Activated T-helper 1 cell treated with anti-CD3 and anti-CD28 coated beads, Interleukin-12 subunit alpha, Interleukin-12 subunit beta, Interleukin-2, Interleukin-4 antibody, amounts not matched to agents 30 ng/mL and 10 ng/mL and 1 ng/mL, durations not matched to agents 14 hours and 24 hours and 36 hours (primary cell): ENCODE measurements around the gene CCL17. TPM values are rescaled to one million over a fixed set of nuclear protein-coding genes. Genes with fewer than 3 reads are reported as not detected.

Experiments
- DNase-seq: peaks from one replicate; pipeline ENCODE4 v3.0.0; 2021; ENCODE audit warnings: low spot score
- H3K27ac Mint-ChIP-seq: one replicate; pipeline ENCODE4 v1.8.0; 2021; ENCODE audit warnings: mild to moderate bottlenecking, mixed read lengths
- H3K27me3 Mint-ChIP-seq: one replicate; pipeline ENCODE4 v1.8.0; 2022; ENCODE audit warnings: mild to moderate bottlenecking, moderate library complexity, mixed read lengths; ENCODE audit not compliant: insufficient read depth
- H3K36me3 Mint-ChIP-seq: one replicate; pipeline ENCODE4 v1.8.0; 2021; ENCODE audit warnings: low read depth, mixed read lengths
- H3K4me1 Mint-ChIP-seq: one replicate; pipeline ENCODE4 v1.8.0; 2021; ENCODE audit warnings: low read depth, mixed read lengths
- H3K4me3 Mint-ChIP-seq: one replicate; pipeline ENCODE4 v1.8.0; 2021; ENCODE audit warnings: mild to moderate bottlenecking, moderate library complexity, mixed read lengths
- H3K9me3 Mint-ChIP-seq: one replicate; pipeline ENCODE4 v1.8.0; 2021; ENCODE audit warnings: mixed read lengths
- intact Hi-C: fragments of 100-400 bp; cut with micrococcal nuclease; formaldehyde crosslinking; loops from one replicate; pipeline ENCODE4 v1.15.1; 2024
- total RNA-seq: library from RNA; stranded (reverse); gene quantifications from 2 replicates; pipeline ENCODE4 v1.2.3, GENCODE V29; 2022

Gene CCL17
- total RNA-seq, 1 donor from 2014 or later: 1.3 TPM

GRCh38 chr16:57413301-57413730 is 8.7 kb downstream of the CCL17 start:
- peaks cover 17% of the 10 kb centered on the region for H3K4me1 Mint-ChIP-seq
- no peaks in the 10 kb centered on the region for H3K36me3 Mint-ChIP-seq
- H3K27ac Mint-ChIP-seq: no peak overlapping the region
- H3K9me3 Mint-ChIP-seq: no peaks in the 10 kb centered on the region
- no peak overlapping the region for H3K4me3 Mint-ChIP-seq
- H3K27me3 Mint-ChIP-seq: peaks cover 2% of the 10 kb centered on the region
- DNase-seq: no peak
- intact Hi-C loops: no loop called here

- Mint-ChIP-seq H3K4me1 (peaks cover 17% of the 10 kb centered on the region), H3K36me3 (no peaks in the 10 kb centered on the region), H3K4me3 (no peak overlapping the region), H3K27me3 (peaks cover 2% of the 10 kb centered on the region), H3K27ac (no peak overlapping the region), H3K9me3 (no peaks in the 10 kb centered on the region)
- intact Hi-C loops: no loop called here
- no peak for DNase-seq
Measured at GRCh38 chr16:57413733-57414132, 9.2 kb downstream of the CCL17 start.

DNA sequence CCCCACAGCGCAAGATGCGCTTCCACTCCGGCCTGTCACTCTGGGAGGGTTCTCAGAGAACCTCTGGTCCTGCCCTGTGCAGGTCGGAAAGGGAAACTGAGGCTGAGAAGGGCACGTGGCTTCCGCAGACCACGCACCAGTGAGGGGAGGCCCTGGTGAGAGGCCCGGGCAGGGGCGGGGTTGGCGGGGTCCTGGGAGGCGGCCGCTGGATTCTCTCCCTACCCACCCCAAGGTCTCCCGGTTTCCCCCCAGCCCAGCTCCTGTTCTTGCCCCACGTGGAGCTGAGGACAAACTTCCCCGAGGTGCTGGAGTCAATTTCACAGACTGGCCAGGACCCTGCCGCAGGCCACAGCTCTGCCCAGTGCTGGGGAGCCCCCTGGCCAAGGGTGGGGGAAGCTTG is 11.5 kb downstream of the CCL17 start:
- Mint-ChIP-seq H3K27me3 (peaks cover 2% of the 10 kb centered on the region), H3K4me3 (no peak overlapping the region), H3K27ac (no peak overlapping the region), H3K36me3 (no peaks in the 10 kb centered on the region), H3K4me1 (peaks cover 19% of the 10 kb centered on the region), H3K9me3 (no peaks in the 10 kb centered on the region)
- intact Hi-C loops: loop anchor here (2.0 kb wide), 2 partner anchors 171 to 331 kb away; partner anchors contain the start of gene ARL2BP
- DNase-seq: no peak

DNA sequence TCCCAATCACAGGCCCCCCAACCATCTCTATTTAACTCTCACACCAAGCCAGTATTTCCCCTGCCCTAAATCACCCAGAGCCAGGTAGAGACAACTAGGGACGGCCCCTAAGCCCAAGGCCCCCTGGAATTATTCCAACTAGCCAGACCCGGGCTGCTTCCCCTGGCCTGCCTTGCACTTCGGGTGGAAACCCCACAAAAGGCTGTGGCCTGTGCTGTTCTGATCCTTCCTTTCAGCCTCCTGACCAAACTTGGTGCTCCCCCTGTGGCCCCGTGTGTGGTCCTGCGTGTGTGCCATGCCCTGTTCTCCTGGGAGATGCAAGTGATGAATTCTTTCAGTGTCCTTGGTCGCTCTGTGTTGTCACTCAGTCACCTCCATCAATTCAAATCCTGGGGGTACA is 14.9 kb downstream of the CCL17 start:
- H3K27ac Mint-ChIP-seq: no peak overlapping the region
- H3K9me3 Mint-ChIP-seq: no peaks in the 10 kb centered on the region
- DNase-seq: no peak
- peaks cover 2% of the 10 kb centered on the region for H3K27me3 Mint-ChIP-seq
- peaks cover 19% of the 10 kb centered on the region for H3K4me1 Mint-ChIP-seq
- H3K36me3 Mint-ChIP-seq: no peaks in the 10 kb centered on the region
- intact Hi-C loops: loop anchor here (1.0 kb wide), 1 partner anchor 100 kb away; no protein-coding TSS in a partner anchor
- no peak overlapping the region for H3K4me3 Mint-ChIP-seq

DNA sequence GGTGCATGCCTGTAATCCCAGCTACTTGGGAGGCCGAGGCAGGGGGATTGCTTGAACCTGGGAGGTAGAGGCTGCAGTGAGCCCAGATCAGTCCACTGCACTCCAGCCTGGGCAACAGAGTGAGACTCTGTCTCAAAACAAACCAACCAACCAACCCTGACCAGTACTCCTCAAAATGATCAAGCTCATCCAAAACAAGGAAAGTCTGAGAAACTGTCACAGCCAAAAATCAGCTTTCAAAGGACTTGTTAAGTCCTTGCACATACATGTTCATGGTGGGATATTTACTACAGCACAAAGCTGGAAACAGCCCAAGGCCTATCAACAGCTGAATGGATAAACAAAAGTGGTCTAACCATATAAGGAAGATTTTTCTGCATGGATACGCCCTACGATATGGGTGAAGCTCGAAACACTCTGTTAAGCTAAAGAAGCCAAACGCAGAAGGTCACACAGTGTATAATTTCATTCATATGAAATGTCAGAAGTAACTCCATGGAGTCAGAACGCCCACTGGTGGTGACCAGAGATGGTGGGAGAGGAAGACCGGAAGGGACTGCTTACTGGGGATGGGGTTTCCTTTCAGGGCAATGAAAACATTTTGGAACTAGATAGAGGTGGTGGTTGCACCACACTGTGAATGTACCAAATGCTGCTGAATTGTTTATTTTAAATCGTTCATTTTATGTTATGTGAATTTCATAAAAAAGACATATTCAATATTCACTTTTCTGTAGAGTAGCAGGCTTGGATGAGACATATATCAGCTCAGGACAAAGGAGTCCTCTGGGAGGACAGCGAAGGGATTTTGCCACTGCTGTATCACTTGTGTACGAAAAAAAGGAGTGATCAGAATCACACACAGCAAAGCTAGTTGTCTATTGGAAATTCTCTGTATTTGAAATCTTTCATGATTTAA is 17.7 kb downstream of the CCL17 start:
- Mint-ChIP-seq H3K4me3 (no peak overlapping the region), H3K9me3 (no peaks in the 10 kb centered on the region), H3K4me1 (peaks cover 14% of the 10 kb centered on the region), H3K36me3 (peaks cover 1% of the 10 kb centered on the region), H3K27me3 (no peaks in the 10 kb centered on the region), H3K27ac (no peak overlapping the region)
- DNase-seq: no peak
- intact Hi-C loops: no loop called here

GRCh38 chr16:57423152-57423551 is 18.6 kb downstream of the CCL17 start:
- peaks cover 10% of the 10 kb centered on the region for H3K4me1 Mint-ChIP-seq

GRCh38 chr16:57424583-57424982 is 20.0 kb downstream of the CCL17 start:
- Mint-ChIP-seq H3K36me3 (peaks cover 18% of the 10 kb centered on the region), H3K27ac (no peak overlapping the region), H3K4me1 (peaks cover 3% of the 10 kb centered on the region), H3K9me3 (no peaks in the 10 kb centered on the region), H3K27me3 (no peaks in the 10 kb centered on the region), H3K4me3 (no peak overlapping the region)
- no peak for DNase-seq
- intact Hi-C loops: no loop called here

More at GRCh38 chr16:57423152-57423551, 18.6 kb downstream of the CCL17 start:
- Mint-ChIP-seq H3K9me3 (no peaks in the 10 kb centered on the region), H3K27me3 (no peaks in the 10 kb centered on the region), H3K27ac (no peak overlapping the region), H3K4me3 (no peak overlapping the region), H3K36me3 (peaks cover 9% of the 10 kb centered on the region)
- intact Hi-C loops: no loop called here
- DNase-seq: no peak

GRCh38 chr16:57426356-57426755 is 21.8 kb downstream of the CCL17 start:
- Mint-ChIP-seq H3K4me3 (no peak overlapping the region), H3K27me3 (no peaks in the 10 kb centered on the region), H3K36me3 (peaks cover 31% of the 10 kb centered on the region), H3K9me3 (no peaks in the 10 kb centered on the region), H3K27ac (no peak overlapping the region), H3K4me1 (no peaks in the 10 kb centered on the region)
- no peak for DNase-seq
- intact Hi-C loops: no loop called here

- intact Hi-C loops: no loop called here
- Mint-ChIP-seq H3K9me3 (no peaks in the 10 kb centered on the region), H3K27me3 (no peaks in the 10 kb centered on the region), H3K27ac (no peak overlapping the region), H3K4me3 (no peak overlapping the region), H3K4me1 (no peaks in the 10 kb centered on the region), H3K36me3 (peaks cover 34% of the 10 kb centered on the region)
- DNase-seq: no peak
Measured at GRCh38 chr16:57427307-57427706, 22.7 kb downstream of the CCL17 start.

DNA sequence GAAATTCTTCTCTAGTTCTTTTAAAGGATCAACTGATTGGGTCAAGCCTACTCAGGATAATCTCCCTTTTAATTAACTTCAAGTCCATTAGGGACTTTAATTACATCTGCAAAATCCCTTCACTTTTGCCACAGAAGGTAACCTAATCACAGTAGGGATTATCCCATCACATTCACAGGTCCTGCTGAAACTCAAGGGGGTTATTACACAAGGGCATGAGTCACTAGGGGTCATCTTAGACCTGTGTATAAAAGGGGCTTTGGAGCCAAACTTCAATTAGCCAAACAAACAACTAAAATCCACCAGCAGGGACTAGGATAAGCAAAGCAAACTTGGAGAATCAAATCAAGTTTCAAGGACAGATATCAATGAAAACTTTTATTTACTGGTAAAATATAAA is 23.3 kb downstream of the CCL17 start:
- intact Hi-C loops: no loop called here
- DNase-seq: no peak
- no peak overlapping the region for H3K27ac Mint-ChIP-seq
- H3K36me3 Mint-ChIP-seq: peaks cover 37% of the 10 kb centered on the region
- no peaks in the 10 kb centered on the region for H3K9me3 Mint-ChIP-seq
- H3K4me3 Mint-ChIP-seq: no peak overlapping the region
- H3K27me3 Mint-ChIP-seq: no peaks in the 10 kb centered on the region
- no peaks in the 10 kb centered on the region for H3K4me1 Mint-ChIP-seq

GRCh38 chr16:57430955-57431354 is 26.4 kb downstream of the CCL17 start:
- peaks cover 59% of the 10 kb centered on the region for H3K36me3 Mint-ChIP-seq
- intact Hi-C loops: no loop called here
- H3K27ac Mint-ChIP-seq: no peak overlapping the region
- no peak overlapping the region for H3K4me3 Mint-ChIP-seq
- H3K27me3 Mint-ChIP-seq: no peaks in the 10 kb centered on the region
- DNase-seq: no peak
- H3K4me1 Mint-ChIP-seq: no peaks in the 10 kb centered on the region
- H3K9me3 Mint-ChIP-seq: no peaks in the 10 kb centered on the region

GRCh38 chr16:57432505-57432904 is 27.9 kb downstream of the CCL17 start:
- Mint-ChIP-seq H3K27me3 (no peaks in the 10 kb centered on the region), H3K9me3 (no peaks in the 10 kb centered on the region), H3K36me3 (peaks cover 58% of the 10 kb centered on the region), H3K4me1 (no peaks in the 10 kb centered on the region), H3K4me3 (no peak overlapping the region), H3K27ac (no peak overlapping the region)
- intact Hi-C loops: no loop called here
- no peak for DNase-seq

- Mint-ChIP-seq H3K9me3 (no peaks in the 10 kb centered on the region), H3K36me3 (peaks cover 56% of the 10 kb centered on the region), H3K27ac (no peak overlapping the region), H3K4me3 (no peak overlapping the region), H3K4me1 (no peaks in the 10 kb centered on the region), H3K27me3 (no peaks in the 10 kb centered on the region)
- no peak for DNase-seq
- intact Hi-C loops: no loop called here
Measured at GRCh38 chr16:57432989-57433388, 28.4 kb downstream of the CCL17 start.
